K562 (cell line): Measurements from ENCODE around the gene RGS19. TPM values are rescaled to one million over a fixed set of nuclear protein-coding genes. Genes with fewer than 3 reads are reported as not detected.

Experiments used
- ATF7 ChIP-seq: fragments of 450-650 bp; IDR thresholded peaks from 2 replicates; pipeline ENCODE4 v1.7.1; 2014; ENCODE audit warnings: mild to moderate bottlenecking, moderate library complexity
- ESRRA ChIP-seq: fragments of 450-650 bp; IDR thresholded peaks from 2 replicates; pipeline ENCODE4 v1.6.1; 2014; ENCODE audit warnings: low read depth, mild to moderate bottlenecking, moderate library complexity, borderline replicate concordance
- POLR2A ChIP-seq: fragments of 450-650 bp; conservative IDR thresholded peaks from 2 replicates; pipeline ENCODE4 v1.6.1; 2016
- POLR2G ChIP-seq: fragments of 200-400 bp; formaldehyde crosslinking; IDR thresholded peaks from 2 replicates; pipeline ENCODE4 v1.6.1; 2017; ENCODE audit warnings: low read depth, mild to moderate bottlenecking, antibody characterized with exemption, low read length, moderate library complexity
- RCOR1 ChIP-seq, 2 experiments: IDR thresholded peaks; 2 replicates each; pipeline ENCODE4 v1.6.1; 2012; ENCODE audit warnings: low read depth in 2 of 2, low read length in 2 of 2, borderline replicate concordance in 1 of 2, improper control_type of control experiment in 1 of 2
- ZEB2 ChIP-seq: fragments of 450-650 bp; IDR thresholded peaks from 2 replicates; pipeline ENCODE4 v1.6.1; 2016
- ZNF217 ChIP-seq: sonication (generic); formaldehyde crosslinking; IDR thresholded peaks from 2 replicates; pipeline ENCODE4 v1.8.0; 2022; ENCODE audit warnings: mild to moderate bottlenecking, missing genetic modification reagents
- polyA plus RNA-seq, 8 experiments: library from polyadenylated mRNA; depleted of rRNA in 4 of 8; stranded (reverse) in 5 of 8; unstranded in 3 of 8; fragments of >200 nt; fragmentation: Nextera tagmentation in 2 of 8; fragmentation: Illumina TruSeq in 1 of 8; extraction: Ambion mirVana in 2 of 8; extraction: Trizol in 1 of 8; gene quantifications; 2 replicates each; pipeline versions ENCODE4 v1.2.1 to v1.2.3, GENCODE V29; 2011 to 2014; ENCODE audit warnings: inconsistent platforms in 1 of 8, missing spikeins in 1 of 8
- total RNA-seq, 7 experiments: library from RNA; depleted of rRNA in 6 of 7; stranded (reverse); fragments of >200 nt in 6 of 7; fragmentation: Illumina TruSeq in 2 of 7; extraction: Trizol in 2 of 7; gene quantifications; 2 replicates each; pipeline versions ENCODE4 v1.2.1 to v1.2.3, GENCODE V29; 2011 to 2021; ENCODE audit warnings: low replicate concordance in 1 of 7
- TF ChIP-seq, protein P1 (sequence below): fragments of 450-650 bp; IDR thresholded peaks from 2 replicates; pipeline ENCODE4 v1.6.1; 2017; ENCODE audit warnings: antibody characterized with exemption
- TF ChIP-seq, protein P2 (sequence below): fragments of 200-600 bp; sonication (generic); IDR thresholded peaks from one replicate; pipeline ENCODE4 v1.6.1; 2012; ENCODE audit warnings: mild to moderate bottlenecking, low read depth, low read length, inconsistent platforms

The RGS19 gene
- total and polyA plus RNA-seq, 9 of the 15 experiments (the other 6 are each of a cell fraction or from before 2014, with no cell fraction given) = 0.41 to 23.7 (median 14.6) TPM

DNA sequence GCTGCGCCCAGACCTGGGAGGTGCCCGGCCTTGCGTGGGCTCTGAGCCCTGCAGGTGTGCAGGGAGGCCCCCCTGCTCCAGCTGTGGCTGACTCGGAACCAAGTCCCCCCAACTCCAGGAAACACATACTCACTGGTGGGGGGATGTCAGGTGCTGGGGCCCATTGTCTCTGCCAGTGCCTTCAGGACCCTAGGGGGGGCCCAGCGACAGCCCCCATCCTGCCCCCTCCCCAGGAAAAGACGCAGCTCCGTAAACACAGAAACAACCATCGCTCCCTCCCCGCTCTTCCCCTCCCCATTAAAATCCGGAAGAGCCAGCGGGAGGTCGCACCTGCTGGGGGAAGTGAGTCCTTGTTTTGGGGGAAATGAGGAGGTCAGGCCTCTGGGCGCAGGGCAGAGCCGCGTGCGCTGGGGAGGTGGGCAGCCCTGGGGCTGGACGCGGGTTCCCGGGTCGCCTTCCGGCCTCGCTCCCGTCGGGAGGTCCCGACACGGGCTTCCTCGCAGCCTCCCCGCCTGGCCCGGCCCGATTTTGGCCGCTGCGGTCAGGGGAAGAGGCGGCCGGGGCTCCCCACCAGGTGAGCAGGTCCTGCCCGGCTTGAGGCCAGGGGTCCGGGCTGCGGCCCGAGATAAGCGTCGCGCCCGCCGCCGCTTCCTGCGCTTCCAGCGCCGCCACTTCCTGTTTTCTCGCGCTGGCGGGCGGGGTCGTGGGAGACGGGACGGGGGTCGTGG, 37.1 kb downstream of the RGS19 start (continued):
- TF ChIP-seq, protein P1, sequence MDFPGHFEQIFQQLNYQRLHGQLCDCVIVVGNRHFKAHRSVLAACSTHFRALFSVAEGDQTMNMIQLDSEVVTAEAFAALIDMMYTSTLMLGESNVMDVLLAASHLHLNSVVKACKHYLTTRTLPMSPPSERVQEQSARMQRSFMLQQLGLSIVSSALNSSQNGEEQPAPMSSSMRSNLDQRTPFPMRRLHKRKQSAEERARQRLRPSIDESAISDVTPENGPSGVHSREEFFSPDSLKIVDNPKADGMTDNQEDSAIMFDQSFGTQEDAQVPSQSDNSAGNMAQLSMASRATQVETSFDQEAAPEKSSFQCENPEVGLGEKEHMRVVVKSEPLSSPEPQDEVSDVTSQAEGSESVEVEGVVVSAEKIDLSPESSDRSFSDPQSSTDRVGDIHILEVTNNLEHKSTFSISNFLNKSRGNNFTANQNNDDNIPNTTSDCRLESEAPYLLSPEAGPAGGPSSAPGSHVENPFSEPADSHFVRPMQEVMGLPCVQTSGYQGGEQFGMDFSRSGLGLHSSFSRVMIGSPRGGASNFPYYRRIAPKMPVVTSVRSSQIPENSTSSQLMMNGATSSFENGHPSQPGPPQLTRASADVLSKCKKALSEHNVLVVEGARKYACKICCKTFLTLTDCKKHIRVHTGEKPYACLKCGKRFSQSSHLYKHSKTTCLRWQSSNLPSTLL = no peak
- TF ChIP-seq POLR2A (peak; percentile 51; the same call in 1 of the 2 replicates), ZNF217 (CRISPR knock-in tag) (no peak), ZEB2 (peak; percentile 90), ESRRA (peak; percentile 70; the same call in 1 of the 2 replicates), RCOR1 (IDR thresholded peaks at IDR 0.05; ENCODE audit: borderline replicate concordance in 1 of 2, low read depth in 2 of 2, low read length in 2 of 2) (peak in 1 of 2 experiments; percentile 66; a peak in 2 of 4 replicates), POLR2G (peak; percentile 83), ATF7 (peak; percentile 41; the same call in 1 of the 2 replicates)
- TF ChIP-seq, protein P2, sequence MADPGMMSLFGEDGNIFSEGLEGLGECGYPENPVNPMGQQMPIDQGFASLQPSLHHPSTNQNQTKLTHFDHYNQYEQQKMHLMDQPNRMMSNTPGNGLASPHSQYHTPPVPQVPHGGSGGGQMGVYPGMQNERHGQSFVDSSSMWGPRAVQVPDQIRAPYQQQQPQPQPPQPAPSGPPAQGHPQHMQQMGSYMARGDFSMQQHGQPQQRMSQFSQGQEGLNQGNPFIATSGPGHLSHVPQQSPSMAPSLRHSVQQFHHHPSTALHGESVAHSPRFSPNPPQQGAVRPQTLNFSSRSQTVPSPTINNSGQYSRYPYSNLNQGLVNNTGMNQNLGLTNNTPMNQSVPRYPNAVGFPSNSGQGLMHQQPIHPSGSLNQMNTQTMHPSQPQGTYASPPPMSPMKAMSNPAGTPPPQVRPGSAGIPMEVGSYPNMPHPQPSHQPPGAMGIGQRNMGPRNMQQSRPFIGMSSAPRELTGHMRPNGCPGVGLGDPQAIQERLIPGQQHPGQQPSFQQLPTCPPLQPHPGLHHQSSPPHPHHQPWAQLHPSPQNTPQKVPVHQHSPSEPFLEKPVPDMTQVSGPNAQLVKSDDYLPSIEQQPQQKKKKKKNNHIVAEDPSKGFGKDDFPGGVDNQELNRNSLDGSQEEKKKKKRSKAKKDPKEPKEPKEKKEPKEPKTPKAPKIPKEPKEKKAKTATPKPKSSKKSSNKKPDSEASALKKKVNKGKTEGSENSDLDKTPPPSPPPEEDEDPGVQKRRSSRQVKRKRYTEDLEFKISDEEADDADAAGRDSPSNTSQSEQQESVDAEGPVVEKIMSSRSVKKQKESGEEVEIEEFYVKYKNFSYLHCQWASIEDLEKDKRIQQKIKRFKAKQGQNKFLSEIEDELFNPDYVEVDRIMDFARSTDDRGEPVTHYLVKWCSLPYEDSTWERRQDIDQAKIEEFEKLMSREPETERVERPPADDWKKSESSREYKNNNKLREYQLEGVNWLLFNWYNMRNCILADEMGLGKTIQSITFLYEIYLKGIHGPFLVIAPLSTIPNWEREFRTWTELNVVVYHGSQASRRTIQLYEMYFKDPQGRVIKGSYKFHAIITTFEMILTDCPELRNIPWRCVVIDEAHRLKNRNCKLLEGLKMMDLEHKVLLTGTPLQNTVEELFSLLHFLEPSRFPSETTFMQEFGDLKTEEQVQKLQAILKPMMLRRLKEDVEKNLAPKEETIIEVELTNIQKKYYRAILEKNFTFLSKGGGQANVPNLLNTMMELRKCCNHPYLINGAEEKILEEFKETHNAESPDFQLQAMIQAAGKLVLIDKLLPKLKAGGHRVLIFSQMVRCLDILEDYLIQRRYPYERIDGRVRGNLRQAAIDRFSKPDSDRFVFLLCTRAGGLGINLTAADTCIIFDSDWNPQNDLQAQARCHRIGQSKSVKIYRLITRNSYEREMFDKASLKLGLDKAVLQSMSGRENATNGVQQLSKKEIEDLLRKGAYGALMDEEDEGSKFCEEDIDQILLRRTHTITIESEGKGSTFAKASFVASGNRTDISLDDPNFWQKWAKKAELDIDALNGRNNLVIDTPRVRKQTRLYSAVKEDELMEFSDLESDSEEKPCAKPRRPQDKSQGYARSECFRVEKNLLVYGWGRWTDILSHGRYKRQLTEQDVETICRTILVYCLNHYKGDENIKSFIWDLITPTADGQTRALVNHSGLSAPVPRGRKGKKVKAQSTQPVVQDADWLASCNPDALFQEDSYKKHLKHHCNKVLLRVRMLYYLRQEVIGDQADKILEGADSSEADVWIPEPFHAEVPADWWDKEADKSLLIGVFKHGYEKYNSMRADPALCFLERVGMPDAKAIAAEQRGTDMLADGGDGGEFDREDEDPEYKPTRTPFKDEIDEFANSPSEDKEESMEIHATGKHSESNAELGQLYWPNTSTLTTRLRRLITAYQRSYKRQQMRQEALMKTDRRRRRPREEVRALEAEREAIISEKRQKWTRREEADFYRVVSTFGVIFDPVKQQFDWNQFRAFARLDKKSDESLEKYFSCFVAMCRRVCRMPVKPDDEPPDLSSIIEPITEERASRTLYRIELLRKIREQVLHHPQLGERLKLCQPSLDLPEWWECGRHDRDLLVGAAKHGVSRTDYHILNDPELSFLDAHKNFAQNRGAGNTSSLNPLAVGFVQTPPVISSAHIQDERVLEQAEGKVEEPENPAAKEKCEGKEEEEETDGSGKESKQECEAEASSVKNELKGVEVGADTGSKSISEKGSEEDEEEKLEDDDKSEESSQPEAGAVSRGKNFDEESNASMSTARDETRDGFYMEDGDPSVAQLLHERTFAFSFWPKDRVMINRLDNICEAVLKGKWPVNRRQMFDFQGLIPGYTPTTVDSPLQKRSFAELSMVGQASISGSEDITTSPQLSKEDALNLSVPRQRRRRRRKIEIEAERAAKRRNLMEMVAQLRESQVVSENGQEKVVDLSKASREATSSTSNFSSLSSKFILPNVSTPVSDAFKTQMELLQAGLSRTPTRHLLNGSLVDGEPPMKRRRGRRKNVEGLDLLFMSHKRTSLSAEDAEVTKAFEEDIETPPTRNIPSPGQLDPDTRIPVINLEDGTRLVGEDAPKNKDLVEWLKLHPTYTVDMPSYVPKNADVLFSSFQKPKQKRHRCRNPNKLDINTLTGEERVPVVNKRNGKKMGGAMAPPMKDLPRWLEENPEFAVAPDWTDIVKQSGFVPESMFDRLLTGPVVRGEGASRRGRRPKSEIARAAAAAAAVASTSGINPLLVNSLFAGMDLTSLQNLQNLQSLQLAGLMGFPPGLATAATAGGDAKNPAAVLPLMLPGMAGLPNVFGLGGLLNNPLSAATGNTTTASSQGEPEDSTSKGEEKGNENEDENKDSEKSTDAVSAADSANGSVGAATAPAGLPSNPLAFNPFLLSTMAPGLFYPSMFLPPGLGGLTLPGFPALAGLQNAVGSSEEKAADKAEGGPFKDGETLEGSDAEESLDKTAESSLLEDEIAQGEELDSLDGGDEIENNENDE = no peak
